SK-N-SH (cell line): ENCODE data around the gene CELF5. TPM values are rescaled to one million over a fixed set of nuclear protein-coding genes. Genes with fewer than 3 reads are reported as not detected.
"Not testable (repeated sequence)": the region's sequence is repeated elsewhere in the genome, so short reads cannot be mapped to it uniquely, and the experiment has no call there.

ENCODE experiments used
- CTCF ChIA-PET: fragments of 300-600, 350-600 bp; formaldehyde crosslinking; extraction: SDS; loops from one replicate; lab custom pipeline; 2021; lab: Yijun Ruan, JAX
- POLR2A ChIA-PET: fragments of 350-600 bp; sonication (Branson Sonifier 250); formaldehyde crosslinking; extraction: SDS; loops from one replicate; lab custom pipeline; 2020; ENCODE audit warnings: antibody characterized with exemption, inconsistent platforms; lab: Yijun Ruan, JAX
- DNase-seq: peaks from one replicate; pipeline ENCODE4 v3.0.0; 2012
- H2AFZ ChIP-seq: fragments of 200-600 bp; sonication (generic); 2 replicates; pipeline ENCODE4 v1.8.1; 2016; ENCODE audit warnings: antibody characterized with exemption, mild to moderate bottlenecking, low read depth
- H3F3A ChIP-seq: fragments of 200-600 bp; sonication (generic); replicated peaks from 2 replicates; pipeline ENCODE3; 2016; ENCODE audit warnings: antibody characterized with exemption, mild to moderate bottlenecking; ENCODE audit not compliant: insufficient read depth
- H3K27ac ChIP-seq, 2 experiments: fragments of 200-500 bp in 1 of 2; fragments of 200-600 bp in 1 of 2; sonication (Bioruptor generic) in 1 of 2; sonication (generic), shearing (Covaris generic) in 1 of 2; 2 replicates each; pipeline versions ENCODE4 v1.5.1 to v1.6.1; 2014 to 2016; ENCODE audit warnings: low read depth in 2 of 2, inconsistent platforms in 1 of 2, low read length in 1 of 2, mild to moderate bottlenecking in 1 of 2, mixed read lengths in 1 of 2
- H3K27me3 ChIP-seq: fragments of 200-600 bp; sonication (generic), shearing (Covaris generic); 2 replicates; pipeline ENCODE4 v1.6.1; 2016; ENCODE audit warnings: mixed run types; ENCODE audit not compliant: insufficient read depth
- H3K36me3 ChIP-seq, 2 experiments: fragments of 200-500 bp in 1 of 2; fragments of 200-600 bp in 1 of 2; sonication (Bioruptor generic) in 1 of 2; sonication (generic) in 1 of 2; replicated peaks in 1 of 2; 2 replicates each; pipeline versions ENCODE3 to v1.5.1; 2014 to 2016; ENCODE audit warnings: low read length in 1 of 2, mild to moderate bottlenecking in 1 of 2; ENCODE audit not compliant: insufficient read depth in 2 of 2, control insufficient read depth in 1 of 2
- H3K4me1 ChIP-seq, 2 experiments: fragments of 200-500 bp in 1 of 2; fragments of 200-600 bp in 1 of 2; sonication (Bioruptor generic) in 1 of 2; sonication (generic), shearing (Covaris generic) in 1 of 2; 2 replicates each; pipeline versions ENCODE4 v1.5.1 to v1.6.1; 2014 to 2016; ENCODE audit warnings: low read depth in 1 of 2, low read length in 1 of 2, mixed run types in 1 of 2; ENCODE audit not compliant: insufficient read depth in 2 of 2, control insufficient read depth in 1 of 2
- H3K4me2 ChIP-seq: fragments of 200-600 bp; sonication (generic), shearing (Covaris generic); 2 replicates; pipeline ENCODE4 v1.6.1; 2017; ENCODE audit warnings: mixed run types
- H3K4me3 ChIP-seq, 2 experiments: fragments of 200-500 bp in 1 of 2; fragments of 200-600 bp in 1 of 2; sonication (Bioruptor generic) in 1 of 2; sonication (generic), shearing (Covaris generic) in 1 of 2; 2 replicates each; pipeline versions ENCODE4 v1.5.1 to v1.8.1; 2014 to 2016; ENCODE audit warnings: low read depth in 2 of 2, inconsistent platforms in 1 of 2, low read length in 1 of 2, mild to moderate bottlenecking in 1 of 2, mixed read lengths in 1 of 2, moderate library complexity in 1 of 2
- H3K79me2 ChIP-seq: fragments of 200-600 bp; sonication (generic); 2 replicates; pipeline ENCODE4 v1.8.1; 2017; ENCODE audit warnings: mild to moderate bottlenecking; ENCODE audit not compliant: insufficient read depth
- H3K9ac ChIP-seq: fragments of 200-600 bp; sonication (generic); 2 replicates; pipeline ENCODE4 v1.6.1; 2017; ENCODE audit warnings: mixed run types
- H3K9me2 ChIP-seq: fragments of 200-600 bp; sonication (generic); 2 replicates; pipeline ENCODE4 v1.6.1; 2017; ENCODE audit warnings: mixed run types
- H3K9me3 ChIP-seq: fragments of 200-600 bp; sonication (generic); 2 replicates; pipeline ENCODE4 v1.6.1; 2017; ENCODE audit warnings: mixed run types, mild to moderate bottlenecking, moderate library complexity
- H4K20me1 ChIP-seq: fragments of 200-600 bp; sonication (generic); 2 replicates; pipeline ENCODE4 v1.6.1; 2017; ENCODE audit warnings: mild to moderate bottlenecking, mixed run types; ENCODE audit not compliant: insufficient read depth
- CTCF ChIP-seq: fragments of 200-600 bp; sonication (generic); IDR thresholded peaks from 2 replicates; pipeline ENCODE4 v1.6.1; 2017; ENCODE audit warnings: antibody characterized with exemption, mild to moderate bottlenecking, moderate library complexity
- FOSL2 ChIP-seq: IDR thresholded peaks from 2 replicates; pipeline ENCODE4 v1.4.0; 2012; ENCODE audit warnings: low read depth, mild to moderate bottlenecking, moderate library complexity, borderline replicate concordance
- FOXM1 ChIP-seq: IDR thresholded peaks from 2 replicates; pipeline ENCODE4 v1.4.0; 2012; ENCODE audit warnings: low read depth, mild to moderate bottlenecking
- JUND ChIP-seq: IDR thresholded peaks from 2 replicates; pipeline ENCODE4 v1.4.0; 2012
- MXI1 ChIP-seq: IDR thresholded peaks from 2 replicates; pipeline ENCODE4 v1.6.1; 2012; ENCODE audit warnings: mild to moderate bottlenecking, low read depth, low read length, improper control_type of control experiment
- NFIC ChIP-seq: IDR thresholded peaks from 2 replicates; pipeline ENCODE4 v1.4.0; 2012; ENCODE audit warnings: borderline replicate concordance
- RCOR1 ChIP-seq: fragments of 150-350 bp; IDR thresholded peaks from 2 replicates; pipeline ENCODE4 v1.6.1; 2017; ENCODE audit warnings: antibody characterized with exemption, low read length
- RXRA ChIP-seq: IDR thresholded peaks from 2 replicates; pipeline ENCODE4 v1.4.0; 2012; ENCODE audit warnings: low read depth, mild to moderate bottlenecking, borderline replicate concordance
- TAF1 ChIP-seq: IDR thresholded peaks from 2 replicates; pipeline ENCODE4 v1.6.1; 2012; ENCODE audit warnings: low read depth, mild to moderate bottlenecking, low read length, moderate library complexity, borderline replicate concordance
- USF1 ChIP-seq: IDR thresholded peaks from 2 replicates; pipeline ENCODE4 v1.4.0; 2012; ENCODE audit warnings: low read depth, borderline replicate concordance
- USF2 ChIP-seq: fragments of 150-350 bp; IDR thresholded peaks from 2 replicates; pipeline ENCODE4 v1.6.1; 2017; ENCODE audit warnings: antibody characterized with exemption, low read length, low read depth, borderline replicate concordance
- YY1 ChIP-seq: IDR thresholded peaks from 2 replicates; pipeline ENCODE4 v1.4.0; 2012; ENCODE audit warnings: low read depth, mild to moderate bottlenecking
- ZBTB33 ChIP-seq: IDR thresholded peaks from 2 replicates; pipeline ENCODE4 v1.4.0; 2012; ENCODE audit warnings: low read depth, borderline replicate concordance
- WGBS: methylation state at CpG from one replicate; pipeline ENCODE4 v1.1.6; 2017; ENCODE audit warnings: low lambda C conversion rate; 5-methylcytosine and 5-hydroxymethylcytosine counted together
- polyA plus RNA-seq, 3 experiments: library from polyadenylated mRNA; depleted of rRNA; stranded (reverse); fragments of >200 nt; gene quantifications; 2 replicates each; pipeline ENCODE4 v1.2.3, GENCODE V29; 2012

The CELF5 gene
- polyA plus RNA-seq, 1 of the 3 experiments (the other 2 are of a cell fraction), result 0.33 TPM

- H3K27me3 ChIP-seq, H3K79me2 ChIP-seq, H3F3A ChIP-seq, H3K9me3 ChIP-seq, DNase-seq, H4K20me1 ChIP-seq, POLR2A ChIA-PET, H3K9me2 ChIP-seq, H3K9ac ChIP-seq, H3K36me3 ChIP-seq, H3K4me3 ChIP-seq, H2AFZ ChIP-seq: not testable (repeated sequence)
- Histone ChIP-seq H3K27ac (peak overlapping the region in 1 of 2 experiments; percentile 83; a peak in 1 of 4 replicates), H3K4me1 (peaks cover 7 to 23% of the 10 kb centered on the region in 2 experiments; a peak in 3 of 4 replicates), H3K4me2 (0 out of 2 replicates have a peak overlapping the region, but pooled peaks have one; percentile 19)
- WGBS, result 78% methylated on average over 7 of the region's 8 CpGs
- CTCF ChIA-PET, result interaction anchor here (1.3 to 2.7 kb wide), 5 partner anchors 7 to 137 kb away, joined by 3 to 15 read pairs (median 7); no protein-coding TSS in a partner anchor
Measured at GRCh38 chr19:3334749-3335430, 110.4 kb downstream of the CELF5 start.

GRCh38 chr19:3335431-3336350 lies 111.2 kb downstream of the CELF5 start:
- no peak overlapping the region for H3K4me3 ChIP-seq
- H3K4me2 ChIP-seq, result 0 out of 2 replicates have a peak overlapping the region, but pooled peaks have one; percentile 19
- no peaks in the 10 kb centered on the region for H3K79me2 ChIP-seq
- peaks cover 7 to 23% of the 10 kb centered on the region in 2 experiments; a peak in 3 of 4 replicates for H3K4me1 ChIP-seq
- H3K9me2 ChIP-seq, result no peaks in the 10 kb centered on the region
- no peak overlapping the region for H3K9ac ChIP-seq
- 89% methylated on average over 12 of the region's 15 CpGs for WGBS
- DNase-seq, result no peak
- TF ChIP-seq MXI1 (no peak), YY1 (no peak), FOXM1 (no peak), USF2 (no peak), RCOR1 (no peak), JUND (no peak), USF1 (no peak), CTCF (no peak), RXRA (no peak), TAF1 (no peak), ZBTB33 (no peak), FOSL2 (no peak), NFIC (no peak)
- H3K27ac ChIP-seq, result peak overlapping the region in 1 of 2 experiments; percentile 83; a peak in 2 of 4 replicates
- no peaks in the 10 kb centered on the region for H4K20me1 ChIP-seq
- H3K36me3 ChIP-seq, result no peaks in the 10 kb centered on the region
- ChIA-PET POLR2A (interaction anchor here (0.9 to 1.1 kb wide), 3 partner anchors 52 to 106 kb away, joined by 3 to 4 read pairs (median 3); no protein-coding TSS in a partner anchor), CTCF (interaction anchor here (0.5 to 2.7 kb wide), 8 partner anchors 8 to 149 kb away, joined by 3 to 15 read pairs (median 6); no protein-coding TSS in a partner anchor)
- H3K27me3 ChIP-seq, result no peaks in the 10 kb centered on the region
- H2AFZ ChIP-seq, result no peak overlapping the region
- no peaks in the 10 kb centered on the region for H3F3A ChIP-seq
- no peaks in the 10 kb centered on the region for H3K9me3 ChIP-seq
